HepG2 (cell line): ENCODE results near the gene ZNF628. TPM values are rescaled to one million over a fixed set of nuclear protein-coding genes. Genes with fewer than 3 reads are reported as not detected.
A peak's percentile ranks its signal among the peaks of the same experiment; 100 is the strongest.

Experiments
- ATF3 ChIP-seq: sonication (generic); formaldehyde crosslinking; IDR thresholded peaks from 2 replicates; pipeline ENCODE4 v1.4.0; 2020; ENCODE audit warnings: missing genetic modification reagents
- BRD4 ChIP-seq: sonication (generic); formaldehyde crosslinking; IDR thresholded peaks from 2 replicates; pipeline ENCODE4 v1.4.0; 2020; ENCODE audit warnings: missing genetic modification reagents
- CENPX ChIP-seq: sonication (generic); formaldehyde crosslinking; IDR thresholded peaks from 2 replicates; pipeline ENCODE4 v1.9.0; 2021; ENCODE audit warnings: mild to moderate bottlenecking, missing genetic modification reagents, moderate library complexity
- CHCHD3 ChIP-seq: sonication (generic); formaldehyde crosslinking; IDR thresholded peaks from 2 replicates; pipeline ENCODE4 v1.8.0; 2022; ENCODE audit warnings: mild to moderate bottlenecking, missing genetic modification reagents, moderate library complexity
- CSRNP1 ChIP-seq: sonication (generic); formaldehyde crosslinking; IDR thresholded peaks from 2 replicates; pipeline ENCODE4 v1.8.1; 2023; ENCODE audit warnings: mild to moderate bottlenecking, missing genetic modification reagents
- EZH2 ChIP-seq: conservative IDR thresholded peaks from 2 replicates; pipeline ENCODE4 v1.6.1; 2012; ENCODE audit warnings: mild to moderate bottlenecking, low read depth, low read length, moderate library complexity
- FOXP1 ChIP-seq, 2 experiments: fragments of 450-650 bp in 1 of 2; IDR thresholded peaks; 2 replicates each; pipeline ENCODE4 v1.6.1; 2017 to 2018; ENCODE audit warnings: antibody characterized with exemption in 1 of 2
- HNF1B ChIP-seq: sonication (generic); formaldehyde crosslinking; IDR thresholded peaks from 2 replicates; pipeline ENCODE4 v1.5.1; 2020; ENCODE audit warnings: mild to moderate bottlenecking, moderate library complexity, missing genetic modification reagents
- IRX3 ChIP-seq: sonication (generic); formaldehyde crosslinking; IDR thresholded peaks from 2 replicates; pipeline ENCODE4 v1.8.1; 2023; ENCODE audit warnings: mild to moderate bottlenecking, low read depth, missing genetic modification reagents, borderline replicate concordance
- KLF12 ChIP-seq: sonication (generic); formaldehyde crosslinking; IDR thresholded peaks from 2 replicates; pipeline ENCODE4 v1.4.0; 2020; ENCODE audit warnings: missing genetic modification reagents, borderline replicate concordance
- MAF1 ChIP-seq: sonication (generic); formaldehyde crosslinking; IDR thresholded peaks from 2 replicates; pipeline ENCODE4 v1.5.0; 2020; ENCODE audit warnings: missing genetic modification reagents, borderline replicate concordance
- PRMT3 ChIP-seq: sonication (generic); formaldehyde crosslinking; IDR thresholded peaks from 2 replicates; pipeline ENCODE4 v1.8.1; 2022; ENCODE audit warnings: low read depth, mild to moderate bottlenecking, moderate library complexity, missing genetic modification reagents, borderline replicate concordance
- TCF7L2 ChIP-seq: IDR thresholded peaks from 2 replicates; pipeline ENCODE4 v1.6.1; 2011; ENCODE audit warnings: mild to moderate bottlenecking, low read depth, low read length, moderate library complexity
- TFDP1 ChIP-seq: IDR thresholded peaks from 2 replicates; pipeline ENCODE4 v1.6.1; 2016; ENCODE audit warnings: missing compliant biosample characterization, missing genetic modification reagents, borderline replicate concordance
- THAP11 ChIP-seq: IDR thresholded peaks from 2 replicates; pipeline ENCODE4 v1.6.1; 2016; ENCODE audit warnings: missing biosample characterization, missing genetic modification reagents
- THAP8 ChIP-seq: sonication (generic); formaldehyde crosslinking; IDR thresholded peaks from 2 replicates; pipeline ENCODE4 v1.5.1; 2020; ENCODE audit warnings: missing genetic modification reagents, mild to moderate bottlenecking, borderline replicate concordance
- ZC3H4 ChIP-seq: sonication (generic); formaldehyde crosslinking; IDR thresholded peaks from 2 replicates; pipeline ENCODE4 v1.4.0; 2020; ENCODE audit warnings: missing genetic modification reagents, borderline replicate concordance
- ZFP36L1 ChIP-seq: sonication (generic); formaldehyde crosslinking; IDR thresholded peaks from 2 replicates; pipeline ENCODE4 v1.8.0; 2022; ENCODE audit warnings: mild to moderate bottlenecking, missing genetic modification reagents, moderate library complexity
- ZMAT5 ChIP-seq: sonication (generic); formaldehyde crosslinking; IDR thresholded peaks from 2 replicates; pipeline ENCODE4 v1.5.0; 2020; ENCODE audit warnings: mild to moderate bottlenecking, low read depth, missing genetic modification reagents, borderline replicate concordance
- ZNF790 ChIP-seq: sonication (generic); formaldehyde crosslinking; IDR thresholded peaks from 2 replicates; pipeline ENCODE4 v1.8.0; 2022; ENCODE audit warnings: missing genetic modification reagents, mild to moderate bottlenecking, borderline replicate concordance
- ZNF800 ChIP-seq: sonication (generic); formaldehyde crosslinking; IDR thresholded peaks from 2 replicates; pipeline ENCODE4 v1.4.0; 2020; ENCODE audit warnings: missing genetic modification reagents
- polyA plus RNA-seq, 8 experiments: library from polyadenylated mRNA; depleted of rRNA in 3 of 8; stranded (reverse) in 7 of 8; unstranded in 1 of 8; fragments of >200 nt; fragmentation: Illumina TruSeq in 4 of 8; extraction: Trizol in 4 of 8; gene quantifications; 2 replicates each; pipeline versions ENCODE4 v1.2.1 to v1.2.3, GENCODE V29; 2011 to 2016; ENCODE audit warnings: low read depth in 4 of 8, missing spikeins in 1 of 8, mixed read lengths in 1 of 8; ENCODE audit not compliant: insufficient read depth in 1 of 8
- total RNA-seq, 5 experiments: library from RNA; depleted of rRNA; stranded (reverse); fragments of >200 nt; fragmentation: Illumina TruSeq; extraction: Trizol; gene quantifications; 2 replicates each; pipeline ENCODE4 v1.2.3, GENCODE V29; 2016; ENCODE audit warnings: low read depth in 1 of 5

ZNF628 gene
- total and polyA plus RNA-seq, 2 of the 13 experiments (the other 11 are each of a cell fraction or from before 2014, with no cell fraction given): 0.54 to 1.2 TPM

GRCh38 chr19:55476100-55476775, at the start of gene ZNF628 (continued):
- TF ChIP-seq ZC3H4 (CRISPR knock-in tag): peak; percentile 32; the same call in 1 of the 2 replicates
- TF ChIP-seq HNF1B: peak; percentile 63; the same call in 1 of the 2 replicates
- TF ChIP-seq PRMT3: no peak
- TF ChIP-seq THAP11 (CRISPR knock-in tag): peak; percentile 99
- no peak for TF ChIP-seq ZFP36L1
- peak; percentile 56 for TF ChIP-seq KLF12
- TF ChIP-seq BRD4 (CRISPR knock-in tag): peak; percentile 90; the same call in 1 of the 2 replicates
- TF ChIP-seq CENPX (CRISPR knock-in tag): no peak
- no peak for TF ChIP-seq ZNF800
- TF ChIP-seq ZNF790 (CRISPR knock-in tag): no peak
- TF ChIP-seq FOXP1 (IDR thresholded peaks at IDR 0.05): no peak
- no peak; the same call in 1 of the 2 replicates for TF ChIP-seq FOXP1 (CRISPR knock-in tag; IDR thresholded peaks at IDR 0.05)
- TF ChIP-seq CHCHD3 (CRISPR knock-in tag): no peak
- no peak for TF ChIP-seq ZMAT5 (CRISPR knock-in tag)
- no peak for TF ChIP-seq TCF7L2
- TF ChIP-seq TFDP1: peak; percentile 94
- no peak; the same call in 1 of the 2 replicates for TF ChIP-seq CSRNP1 (CRISPR knock-in tag)
- no peak; the same call in 1 of the 2 replicates for TF ChIP-seq ATF3 (CRISPR knock-in tag)
- TF ChIP-seq EZH2: no peak
- no peak for TF ChIP-seq THAP8 (CRISPR knock-in tag)
- no peak for TF ChIP-seq MAF1
- peak; percentile 68; the same call in 1 of the 2 replicates for TF ChIP-seq IRX3 (CRISPR knock-in tag)
